Putamen (tissue), 1 donor: Measurements from ENCODE around the gene SMPX.

Source experiments
- DNase-seq: peaks from one replicate; pipeline ENCODE4 v3.0.0-alpha.2; 2016; ENCODE audit warnings: low spot score

The SMPX gene

DNA sequence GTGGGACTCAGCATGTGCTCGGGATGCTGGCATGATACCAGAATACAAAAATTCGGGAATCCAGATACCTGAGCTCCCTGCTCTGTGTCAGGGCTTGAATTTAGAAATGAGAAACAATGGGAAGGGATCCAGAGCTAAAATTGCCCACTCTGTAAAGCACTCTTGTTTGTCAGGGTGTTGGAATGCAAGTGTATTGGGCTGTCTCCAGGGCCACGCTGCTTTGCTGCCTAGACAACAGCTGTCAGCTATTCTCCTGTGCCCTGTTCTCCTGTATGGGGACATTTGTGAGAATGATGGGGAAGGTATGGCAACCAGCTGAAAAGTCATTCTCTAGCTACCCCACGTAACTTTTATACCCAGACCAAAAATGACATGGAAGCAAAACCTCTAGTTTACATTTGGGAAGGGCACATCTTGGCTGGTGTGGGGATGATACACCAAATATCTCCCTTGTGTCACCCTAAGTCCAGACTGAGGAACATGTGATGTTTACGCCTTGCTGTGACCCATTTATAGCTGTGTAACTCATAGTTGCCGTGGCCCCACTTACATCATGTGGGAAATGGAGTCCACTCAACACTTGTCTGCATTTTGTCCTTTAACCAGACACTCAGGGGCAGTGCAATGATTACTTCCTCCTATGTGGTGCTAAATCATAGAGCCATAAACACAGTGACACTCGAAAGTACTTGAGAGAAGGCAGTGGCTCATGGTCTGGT is 46.6 kb downstream of the SMPX start:
- no peak for DNase-seq

DNA sequence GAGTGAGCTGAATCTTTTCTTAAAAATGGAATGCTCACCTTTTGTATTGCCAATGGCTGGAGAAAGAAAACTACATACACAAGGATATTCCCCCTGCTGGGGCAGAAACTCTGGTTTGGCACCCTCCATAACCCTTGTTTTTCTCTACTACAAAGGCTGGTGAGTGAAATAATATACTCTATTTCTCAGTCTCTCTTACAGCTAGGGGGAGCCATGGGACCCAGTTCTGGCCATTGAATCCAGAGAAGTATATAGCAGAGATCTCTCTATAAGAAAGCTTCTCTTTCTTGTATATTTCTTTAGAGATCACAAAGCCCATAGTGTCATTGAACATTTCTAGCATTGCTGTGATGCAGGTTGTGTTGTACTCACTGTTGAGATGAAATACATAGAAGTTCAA is 49.8 kb downstream of the SMPX start:
- no peak for DNase-seq

DNA sequence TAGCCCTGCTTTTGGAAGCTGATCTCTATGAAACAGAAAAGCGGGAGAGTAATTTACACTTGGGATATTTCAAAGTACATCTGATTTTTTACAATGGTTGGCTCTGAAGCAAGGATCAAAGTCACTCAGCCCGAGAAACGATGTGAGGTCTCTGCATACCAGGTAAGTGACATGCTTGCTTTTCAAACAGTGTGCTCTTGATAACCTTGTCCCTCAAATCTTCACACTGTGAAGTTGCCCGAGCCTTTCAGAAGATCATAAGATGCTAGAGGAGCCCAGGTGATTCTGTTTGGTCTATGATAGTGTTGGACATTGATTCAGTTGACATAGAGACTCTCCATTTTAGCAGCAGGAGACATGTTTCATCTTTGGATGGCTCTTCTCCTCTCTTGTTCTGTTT is 52.7 kb downstream of the SMPX start:
- DNase-seq = no peak

DNA sequence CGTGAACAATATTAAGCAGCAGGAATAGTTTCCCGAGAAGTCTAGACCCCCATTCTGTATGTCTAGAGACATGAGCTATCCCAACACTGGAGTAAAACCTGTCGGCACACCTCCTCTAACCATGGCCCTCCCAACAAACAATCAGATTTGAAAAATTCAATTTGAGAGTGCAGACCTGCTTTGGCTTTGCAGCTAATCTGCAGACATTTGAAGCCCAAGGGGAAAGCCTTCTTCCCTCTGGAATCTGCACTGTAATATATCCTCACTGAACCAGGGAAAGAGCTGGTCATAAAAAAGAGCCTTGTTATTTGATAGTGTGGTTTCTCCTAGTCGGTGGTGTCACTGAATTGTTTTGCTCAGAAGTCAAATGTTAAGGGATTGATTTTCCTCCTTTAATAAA is 55.2 kb downstream of the SMPX start:
- no peak for DNase-seq

DNA sequence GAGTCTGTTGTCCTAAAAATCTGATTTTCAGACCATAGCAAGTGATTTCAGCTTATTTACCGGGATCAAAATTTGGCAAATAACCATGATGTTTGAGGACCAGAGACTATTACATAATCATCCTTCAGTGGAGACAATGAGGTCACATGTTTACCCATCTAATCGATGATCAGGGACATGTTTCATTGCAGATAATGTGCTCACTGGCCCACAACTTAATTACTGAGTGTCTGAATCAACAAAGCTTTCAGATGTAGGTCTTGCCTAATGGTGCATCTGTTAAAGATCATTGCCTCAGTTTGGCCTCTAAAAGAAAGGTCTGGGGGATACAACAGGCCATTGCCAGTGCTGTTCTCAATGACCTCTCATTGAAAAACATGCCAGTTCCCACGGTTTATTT is 56.9 kb downstream of the SMPX start:
- DNase-seq = no peak

DNA sequence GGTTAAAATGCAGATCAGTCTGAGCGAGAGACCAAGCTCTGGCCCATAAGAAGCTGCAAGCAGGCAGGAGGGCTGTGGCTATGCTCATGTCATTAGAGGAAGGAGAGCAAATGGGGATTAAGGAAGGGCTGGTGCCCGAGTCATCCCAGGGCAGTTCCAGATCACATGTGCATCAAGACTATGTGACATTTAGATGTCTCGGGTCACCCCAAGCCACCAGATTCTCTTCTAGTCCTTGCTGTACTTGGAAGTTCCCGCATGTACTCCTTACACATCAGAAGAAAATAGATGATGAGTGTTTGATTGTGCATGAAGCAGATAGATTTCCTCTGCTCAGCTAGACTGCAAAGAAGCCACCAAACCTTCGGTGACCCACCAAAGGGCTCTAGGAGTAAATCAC is 57.6 kb downstream of the SMPX start:
- no peak for DNase-seq

DNA sequence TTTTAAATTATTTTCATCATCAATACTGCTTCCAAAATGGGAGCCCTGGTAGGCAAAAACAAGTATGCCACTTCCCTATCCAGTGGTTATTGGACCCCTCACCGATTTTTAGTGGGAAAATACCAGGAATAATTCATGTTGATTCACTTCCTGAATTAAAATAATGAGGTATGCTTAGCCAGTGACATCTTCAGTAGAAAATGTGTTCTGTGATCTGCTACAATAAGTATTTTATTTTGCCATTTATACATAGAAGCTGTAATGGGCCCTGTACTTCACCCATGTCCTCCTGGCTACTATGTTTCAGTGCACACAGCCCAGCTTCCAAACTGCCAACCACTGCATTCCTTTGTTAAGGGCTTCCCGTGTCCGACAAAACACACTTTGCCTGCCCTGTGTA is 58.8 kb downstream of the SMPX start:
- DNase-seq = no peak

DNA sequence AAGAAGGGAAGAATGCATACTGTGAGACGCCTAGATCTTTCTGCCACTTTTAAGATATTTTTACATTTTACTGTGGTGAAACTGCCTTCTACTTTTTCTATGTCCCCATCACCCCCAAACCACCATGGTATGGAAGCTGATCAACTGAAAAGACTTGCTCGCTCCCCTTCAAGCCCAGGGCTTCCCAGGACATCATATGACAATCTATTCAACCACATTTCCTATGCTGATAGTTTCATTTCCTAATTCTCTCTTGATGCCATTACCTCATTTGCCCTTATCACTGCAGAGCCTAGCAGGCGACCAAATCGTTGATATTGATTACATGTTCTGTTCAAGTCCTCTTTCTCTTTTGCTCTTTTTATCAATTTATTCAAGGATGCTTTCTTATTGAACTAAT is 59.6 kb downstream of the SMPX start:
- DNase-seq = no peak

DNA sequence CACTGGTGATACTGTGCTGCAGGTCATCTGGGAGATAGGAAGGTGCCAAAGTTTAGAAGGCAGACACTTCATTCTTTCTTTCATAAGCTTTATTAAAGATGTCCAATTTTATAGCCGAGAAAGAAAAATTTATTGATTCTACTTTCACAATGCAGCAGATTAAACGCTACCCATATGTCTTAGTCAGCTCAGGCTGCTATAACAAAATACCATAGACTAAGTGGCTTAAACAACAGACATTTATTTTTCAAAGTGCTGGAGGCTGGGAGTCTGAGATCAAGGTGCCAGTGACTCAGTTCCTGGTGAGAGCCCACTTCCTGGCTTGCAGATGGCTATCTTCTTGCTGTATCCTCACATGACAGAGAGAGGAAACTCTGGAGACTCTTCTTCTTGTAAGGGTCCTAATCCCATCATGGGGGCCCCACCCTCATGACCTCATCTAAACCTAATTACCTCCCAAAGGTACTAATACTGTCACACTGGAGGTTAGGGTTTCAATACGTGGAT is 66.4 kb downstream of the SMPX start:
- DNase-seq = no peak

DNA sequence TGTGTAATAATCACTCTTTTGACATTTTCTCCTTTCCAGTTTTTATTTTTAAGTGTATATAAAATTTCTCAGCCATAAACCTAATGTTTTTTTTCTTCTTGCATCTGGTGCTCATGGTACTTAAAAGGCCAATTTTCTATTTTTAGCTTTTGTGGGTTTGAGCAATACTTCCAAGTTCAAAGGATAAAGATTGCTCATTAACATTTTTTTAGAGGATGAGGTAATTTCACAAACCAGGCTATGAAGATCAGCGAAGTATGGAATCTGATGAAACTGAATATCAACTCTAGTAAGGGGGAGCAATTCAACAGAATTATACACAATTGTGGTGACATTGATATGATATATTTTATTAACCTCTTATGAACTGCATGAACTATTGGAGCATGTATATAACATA is 74.0 kb downstream of the SMPX start:
- DNase-seq = no peak

DNA sequence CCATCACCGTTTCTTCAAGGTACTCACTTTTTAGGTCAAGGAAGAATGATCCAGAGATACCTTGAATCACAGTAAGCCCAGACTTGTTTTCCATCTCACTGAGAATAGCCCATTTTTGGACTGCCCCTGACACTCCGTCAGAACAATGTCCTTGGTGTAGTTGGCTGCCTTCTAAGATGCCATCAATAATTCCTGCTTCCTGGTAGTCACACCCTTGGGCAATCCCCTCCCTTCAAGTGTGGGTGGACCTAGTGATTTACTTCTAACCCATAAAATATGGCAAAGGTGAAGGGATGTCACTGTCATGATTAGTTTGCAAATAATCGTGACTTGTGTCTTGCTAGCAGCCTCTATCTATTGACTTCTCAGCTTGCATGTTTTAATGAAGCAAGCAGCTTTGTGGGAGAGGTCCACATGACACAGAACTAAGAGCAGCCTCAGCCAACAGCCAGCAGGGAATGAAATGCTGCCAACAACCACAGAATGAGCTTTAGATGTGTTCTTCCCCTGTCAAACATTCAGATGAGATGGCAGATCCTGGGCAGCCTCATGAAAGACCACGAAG is 79.8 kb downstream of the SMPX start:
- DNase-seq = no peak

DNA sequence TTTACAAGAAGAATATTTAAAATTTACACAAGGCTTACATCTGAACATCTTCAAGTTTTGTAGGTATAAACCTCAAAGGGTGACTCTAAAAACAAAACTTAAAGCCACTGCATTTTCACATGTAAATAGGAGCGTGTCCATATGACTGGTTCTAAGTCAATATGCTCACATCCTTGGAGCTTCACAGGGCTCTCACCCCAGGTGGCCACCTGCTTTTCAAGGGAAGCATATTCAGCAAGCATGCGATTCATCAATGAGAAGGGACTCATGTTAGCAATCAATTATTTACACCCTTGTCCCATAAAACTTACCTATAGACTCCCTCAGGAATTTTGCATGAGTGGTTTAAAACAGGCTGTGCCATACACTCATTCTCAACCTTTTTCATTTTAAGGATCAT is 82.0 kb downstream of the SMPX start:
- DNase-seq = no peak

DNA sequence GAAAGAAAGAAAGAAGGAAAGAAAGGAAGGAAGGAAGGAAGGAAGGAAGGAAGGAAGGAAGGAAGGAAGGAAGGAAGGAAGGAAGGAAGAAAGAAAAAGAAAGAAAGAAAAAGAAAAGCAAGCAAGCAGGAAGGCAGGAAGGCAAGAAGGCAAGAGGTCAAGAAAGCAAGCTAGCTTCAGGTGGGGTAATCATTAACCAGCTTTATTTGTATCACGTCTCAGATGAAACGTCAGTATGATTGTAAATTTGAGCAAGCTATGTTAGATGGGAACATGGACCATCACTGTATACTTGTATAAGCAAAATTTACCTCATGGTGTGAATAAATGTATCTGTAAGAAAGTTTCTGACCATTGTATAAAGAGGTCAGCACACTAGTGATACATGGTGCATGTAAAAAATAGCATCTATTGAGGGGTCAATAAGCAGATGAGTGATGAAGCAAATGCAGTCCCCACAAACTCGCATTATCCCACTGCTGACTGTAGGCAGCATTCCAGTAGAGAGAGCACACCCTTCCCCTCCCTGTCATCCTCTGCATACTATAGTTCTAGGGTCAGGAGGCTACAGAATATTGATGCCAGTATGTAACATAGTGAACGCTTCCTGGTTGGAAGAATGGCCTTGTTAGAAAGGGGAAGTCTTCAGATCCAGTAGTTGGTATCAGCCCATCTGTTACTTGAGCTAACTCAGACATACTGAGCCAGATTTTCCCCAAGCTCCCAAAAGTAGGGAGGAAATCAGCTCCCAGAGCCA is 83.3 kb downstream of the SMPX start:
- no peak for DNase-seq

DNA sequence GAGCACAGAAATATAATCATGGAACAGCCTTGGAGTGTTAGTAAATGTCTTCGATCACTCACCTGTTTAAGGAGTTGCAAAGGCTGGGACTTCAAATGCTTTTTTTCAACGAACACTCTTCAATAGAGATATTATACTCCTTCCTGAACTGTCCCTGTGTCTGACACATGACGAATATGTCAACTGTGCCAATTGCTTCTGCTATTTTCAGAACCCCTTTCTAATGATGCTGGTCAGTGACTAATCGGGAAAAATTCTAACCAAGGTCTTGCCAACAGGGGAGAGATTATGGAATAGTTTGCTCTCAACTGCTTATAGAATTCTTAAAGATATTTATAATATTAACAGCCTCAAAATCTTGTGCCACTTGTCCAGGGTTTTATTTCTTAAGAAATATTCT is 91.2 kb downstream of the SMPX start:
- no peak for DNase-seq

DNA sequence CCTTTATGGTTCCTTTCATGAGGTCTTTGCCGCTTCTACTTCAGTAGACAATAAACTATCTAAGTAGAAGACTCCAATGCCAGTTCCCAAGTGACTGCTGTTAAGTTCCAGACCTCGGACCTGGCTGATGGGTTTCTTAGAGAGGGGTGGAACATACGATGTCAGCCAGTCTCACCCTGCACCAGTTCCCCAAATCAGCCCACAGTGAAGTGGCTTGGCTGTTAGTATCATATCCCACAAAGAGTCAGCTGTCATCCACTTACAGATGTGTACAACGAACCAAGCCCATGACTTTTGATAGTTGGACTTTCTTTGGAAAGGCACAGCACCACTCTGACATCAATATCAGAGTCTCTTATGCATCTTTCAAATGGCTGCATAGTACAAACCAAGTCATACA is 91.7 kb downstream of the SMPX start:
- no peak for DNase-seq

DNA sequence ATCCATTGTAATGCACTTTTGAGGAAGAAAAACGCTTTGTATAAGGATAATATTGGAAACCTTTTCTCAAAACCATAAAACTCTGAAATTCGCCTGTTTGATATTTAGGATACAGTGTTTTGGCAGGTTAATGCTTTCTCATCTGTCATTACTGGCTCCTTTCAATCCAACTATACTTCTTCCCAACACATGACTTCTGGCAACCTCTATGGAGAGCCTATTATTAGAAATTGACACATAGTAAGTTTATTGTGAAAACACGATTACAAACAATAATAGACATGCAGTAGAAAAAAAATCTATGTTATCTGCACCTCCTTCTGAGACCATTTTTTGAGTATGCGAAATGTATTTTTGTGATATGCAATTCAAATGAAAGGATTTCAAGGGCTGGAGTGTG is 95.2 kb downstream of the SMPX start:
- DNase-seq = no peak

DNA sequence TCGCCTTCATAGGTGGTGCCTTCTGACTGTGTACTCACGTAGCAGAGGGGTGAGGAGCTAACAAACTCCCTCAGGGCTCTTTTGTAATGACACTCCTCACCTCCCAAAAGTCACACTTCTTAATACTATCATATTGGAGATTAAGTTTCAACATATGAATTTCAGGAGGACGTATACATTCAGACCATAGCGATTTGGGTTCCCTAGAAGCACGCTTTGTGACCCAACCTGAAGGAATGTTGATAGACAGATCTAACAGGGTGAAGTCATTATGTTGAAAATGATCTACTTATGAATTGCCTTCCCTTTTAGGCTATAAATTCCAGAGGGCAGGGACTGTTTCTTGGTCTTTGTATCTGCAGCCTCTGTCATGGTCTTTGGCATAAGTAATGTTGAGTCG is 96.6 kb downstream of the SMPX start:
- DNase-seq = no peak

DNA sequence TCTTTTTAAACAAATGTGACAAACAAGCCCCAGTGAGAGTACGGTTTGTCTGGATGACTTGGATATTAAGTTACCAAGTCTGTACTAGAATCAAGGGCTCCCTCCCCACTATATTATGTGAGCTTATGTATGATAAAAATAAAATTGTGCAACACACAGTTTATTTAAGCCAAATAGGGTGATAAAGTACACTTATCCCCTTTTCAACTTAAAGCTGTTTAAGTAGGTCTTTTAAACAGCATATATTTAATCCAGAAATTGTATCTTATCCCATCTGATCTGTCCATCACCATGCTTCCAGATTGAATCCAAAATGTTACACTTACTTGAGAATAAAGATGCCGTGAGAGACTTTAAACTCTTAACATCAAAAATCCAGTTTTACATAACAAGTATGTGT is 97.8 kb downstream of the SMPX start:
- no peak for DNase-seq

DNA sequence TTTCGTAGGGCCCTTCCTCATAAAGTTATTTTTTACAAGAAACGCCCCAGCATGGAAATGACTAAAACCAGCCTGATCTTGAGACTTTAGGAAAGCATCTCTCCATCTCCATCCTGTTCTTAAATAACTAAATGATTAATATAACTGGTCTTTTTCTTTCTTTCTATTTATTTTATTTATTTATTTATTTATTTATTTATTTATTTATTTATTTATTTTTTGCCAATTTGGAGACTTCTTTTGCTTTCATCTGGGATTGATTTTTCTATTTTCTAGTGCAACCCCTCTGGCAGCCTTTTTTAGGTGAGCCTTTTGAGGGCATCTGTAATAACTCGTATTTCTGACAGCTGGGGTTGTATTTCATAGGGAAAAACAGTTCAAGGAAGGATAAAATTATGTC is 98.6 kb downstream of the SMPX start:
- DNase-seq = no peak

DNA sequence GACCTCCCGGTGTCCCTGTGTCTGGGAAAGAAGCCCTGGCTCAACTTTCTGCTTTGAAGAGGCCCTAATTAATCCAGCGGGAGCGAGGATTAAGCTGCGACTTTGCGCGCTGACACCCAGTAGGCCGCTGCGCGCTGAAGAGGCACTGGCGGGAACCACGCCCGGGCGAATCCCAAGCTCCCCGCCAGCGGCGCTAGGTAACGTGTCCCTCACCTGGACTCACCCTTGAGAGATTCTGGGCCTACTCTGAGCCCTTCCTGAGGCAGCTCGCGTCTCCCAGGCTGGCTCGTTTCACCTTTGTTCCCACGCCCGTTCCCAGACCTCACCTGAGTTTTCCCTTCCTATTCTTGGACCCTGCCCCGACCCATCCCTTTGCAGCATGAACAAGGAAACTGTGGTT is 99.2 kb downstream of the SMPX start:
- DNase-seq = no peak

DNA sequence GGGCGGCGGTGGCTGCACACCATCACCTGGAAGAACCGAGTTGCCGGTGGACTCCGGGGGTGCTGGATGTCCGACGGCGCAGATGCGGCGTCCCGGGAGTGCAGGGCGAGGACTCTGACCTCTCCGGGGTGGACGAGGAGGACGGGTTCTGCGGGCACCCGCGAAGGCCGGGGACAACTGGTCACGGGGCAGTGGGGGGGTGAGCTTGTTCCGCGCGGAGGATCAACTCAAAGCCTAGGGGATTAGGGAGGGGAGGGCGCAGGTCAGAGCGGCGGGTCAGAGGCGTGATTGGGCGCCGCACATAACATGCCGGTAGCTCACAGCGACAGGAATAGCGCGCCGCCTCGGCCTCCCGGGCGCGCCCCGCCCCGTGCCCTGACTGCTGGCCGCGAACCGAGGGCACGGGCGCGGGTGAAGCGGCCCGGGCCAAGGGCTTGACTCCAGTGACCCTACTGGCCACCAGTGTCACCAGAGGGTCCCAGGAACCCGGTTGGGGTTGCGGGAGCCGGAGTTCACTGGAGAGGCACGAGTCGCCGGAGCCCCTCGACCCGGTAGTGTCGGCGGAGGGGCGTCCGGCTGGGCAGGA is 99.7 kb downstream of the SMPX start, which contains the start of gene KLHL34:
TSS of gene KLHL34 (minus strand) at position 179 of the 586 bp plus-strand sequence. CDS start 542 bp downstream, outside the sequence.
- no peak for DNase-seq

DNA sequence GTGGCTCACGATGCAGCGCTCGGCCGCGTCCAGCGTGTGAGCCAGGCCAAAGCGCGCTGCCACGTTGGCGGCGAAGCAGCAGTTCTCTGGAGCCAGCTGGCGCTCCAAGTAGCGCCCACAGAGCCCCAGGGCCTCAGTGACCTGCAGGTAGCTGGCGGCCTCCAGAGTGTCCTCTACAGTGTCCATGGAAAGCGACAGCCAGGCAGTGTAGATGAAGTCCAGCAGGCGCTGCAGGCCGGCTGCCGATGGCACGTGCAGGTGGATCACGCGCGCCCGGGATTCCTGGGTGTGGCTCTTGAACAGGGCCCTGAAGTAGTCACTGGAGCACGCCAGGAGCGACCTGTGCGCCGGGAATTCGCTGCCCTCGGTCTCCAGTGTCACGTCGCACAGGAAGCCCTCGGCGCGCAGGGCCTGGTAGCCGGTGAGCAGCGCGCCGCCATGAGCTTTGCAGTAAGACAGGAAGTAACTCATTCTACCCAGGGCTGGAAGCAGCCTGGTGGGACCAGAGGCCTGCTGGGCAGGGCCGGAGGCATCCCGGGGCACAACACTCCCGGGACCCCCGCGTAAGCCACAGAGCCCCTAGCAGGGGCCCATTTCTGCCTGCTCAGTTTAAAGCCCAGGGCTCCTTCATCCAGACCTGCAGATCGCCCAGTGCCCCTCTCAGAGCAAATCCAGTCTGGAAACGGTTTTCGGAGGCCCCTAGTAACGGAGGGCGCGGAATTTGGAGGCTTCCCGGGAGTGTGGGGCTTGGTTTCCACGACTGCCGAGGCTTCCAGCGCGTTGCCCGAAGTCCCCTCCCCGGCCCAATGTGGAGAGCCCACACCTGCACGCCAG is 100.4 kb downstream of the SMPX start:
- no peak for DNase-seq
